ENCODE measurements around the gene SLC35G6. TPM values are rescaled to one million over a fixed set of nuclear protein-coding genes. Genes with fewer than 3 reads are reported as not detected.

Gene SLC35G6
- total RNA-seq, 2 donors from 2014 or later = 0.33 TPM; not detected in 1

GRCh38 chr17:7483255-7484066, 2.2 kb downstream of the SLC35G6 start:
- H3K27ac ChIP-seq (ENCODE audit: low read depth, low read length) = peak overlapping the region; percentile 98
- Mint-ChIP-seq H3K4me3 (peak overlapping the region; percentile 88), H3K36me3 (ENCODE audit: low read depth) (peaks cover 16% of the 10 kb centered on the region), H3K9me3 (no peaks in the 10 kb centered on the region), H3K4me1 (peaks cover 53% of the 10 kb centered on the region), H3K27me3 (ENCODE audit: insufficient read depth) (no peaks in the 10 kb centered on the region), H3K27ac (peak overlapping the region; percentile 99)
- H3K4me1 ChIP-seq (ENCODE audit: control insufficient read depth, insufficient read depth, low read length) = peaks cover 2% of the 10 kb centered on the region
- H3K9ac ChIP-seq (ENCODE audit: extremely low read depth, low read length, poor library complexity, severe bottlenecking) = peak overlapping the region; percentile 99
- H3K9me3 ChIP-seq (ENCODE audit: control insufficient read depth, low read length) = no peaks in the 10 kb centered on the region
- H3K4me3 ChIP-seq (ENCODE audit: low read length) = peak overlapping the region; percentile 99
- 4% methylated on average over 24 to 37 of the region's 38 CpGs for WGBS, 2 experiments (ENCODE audit: insufficient coverage in 1 of 2, insufficient read length in 1 of 2)
- TF ChIP-seq CTCF (conservative IDR thresholded peaks at IDR 0.05) = no peak
- peak; percentile 99 for DNase-seq
- no peaks in the 10 kb centered on the region for H3K27me3 ChIP-seq (ENCODE audit: control insufficient read depth, insufficient read depth, low read length, poor library complexity, severe bottlenecking)
- H3K36me3 ChIP-seq (ENCODE audit: control insufficient read depth, insufficient read depth, low read length) = peaks cover 20% of the 10 kb centered on the region

GRCh38 chr17:7484067-7484918, 3.0 kb downstream of the SLC35G6 start, which contains the start of gene POLR2A:
TSS of gene POLR2A (plus strand) at chr17:7484366.
- Histone ChIP-seq H3K4me1 (ENCODE audit: control insufficient read depth, insufficient read depth, low read length) (peaks cover 2% of the 10 kb centered on the region), H3K9ac (ENCODE audit: extremely low read depth, low read length, poor library complexity, severe bottlenecking) (peak within 1 kb of the TSS; percentile 99), H3K4me3 (ENCODE audit: low read length) (peak within 1 kb of the TSS; percentile 99), H3K27me3 (ENCODE audit: control insufficient read depth, insufficient read depth, low read length, poor library complexity, severe bottlenecking) (no peaks in the 10 kb centered on the region), H3K36me3 (ENCODE audit: control insufficient read depth, insufficient read depth, low read length) (peaks cover 25% of the 10 kb centered on the region), H3K9me3 (ENCODE audit: control insufficient read depth, low read length) (no peaks in the 10 kb centered on the region), H3K27ac (ENCODE audit: low read depth, low read length) (peak within 1 kb of the TSS; percentile 98)
- Mint-ChIP-seq H3K36me3 (ENCODE audit: low read depth) (peaks cover 18% of the 10 kb centered on the region), H3K27ac (peak within 1 kb of the TSS; percentile 99), H3K4me1 (peaks cover 53% of the 10 kb centered on the region), H3K4me3 (peak within 1 kb of the TSS; percentile 88), H3K27me3 (ENCODE audit: insufficient read depth) (no peaks in the 10 kb centered on the region), H3K9me3 (no peaks in the 10 kb centered on the region)
- no peak for TF ChIP-seq CTCF (conservative IDR thresholded peaks at IDR 0.05)
- DNase-seq = peak; percentile 100
- 0% methylated on average over 22 to 62 of the region's 64 CpGs for WGBS, 2 experiments (ENCODE audit: insufficient coverage in 1 of 2, insufficient read length in 1 of 2)

- no peaks in the 10 kb centered on the region for H3K9me3 ChIP-seq (ENCODE audit: control insufficient read depth, low read length)
- H3K9ac ChIP-seq (ENCODE audit: extremely low read depth, low read length, poor library complexity, severe bottlenecking) = peak overlapping the region; percentile 99
- Mint-ChIP-seq H3K9me3 (no peaks in the 10 kb centered on the region), H3K27me3 (ENCODE audit: insufficient read depth) (no peaks in the 10 kb centered on the region), H3K36me3 (ENCODE audit: low read depth) (peaks cover 21% of the 10 kb centered on the region), H3K4me3 (peak overlapping the region; percentile 88), H3K27ac (peak overlapping the region; percentile 99), H3K4me1 (peaks cover 50% of the 10 kb centered on the region)
- no peak for TF ChIP-seq CTCF (conservative IDR thresholded peaks at IDR 0.05)
- H3K27me3 ChIP-seq (ENCODE audit: control insufficient read depth, insufficient read depth, low read length, poor library complexity, severe bottlenecking) = no peaks in the 10 kb centered on the region
- no peak for DNase-seq
- peaks cover 29% of the 10 kb centered on the region for H3K36me3 ChIP-seq (ENCODE audit: control insufficient read depth, insufficient read depth, low read length)
- peak overlapping the region; percentile 99 for H3K4me3 ChIP-seq (ENCODE audit: low read length)
- peak overlapping the region; percentile 54 for H3K27ac ChIP-seq (ENCODE audit: low read depth, low read length)
- 0 to 1% methylated on average over 8 to 19 of the region's 19 CpGs for WGBS, 2 experiments (ENCODE audit: insufficient coverage in 1 of 2, insufficient read length in 1 of 2)
- H3K4me1 ChIP-seq (ENCODE audit: control insufficient read depth, insufficient read depth, low read length) = peaks cover 1% of the 10 kb centered on the region
Observed at GRCh38 chr17:7484919-7485377, 3.7 kb downstream of the SLC35G6 start.
